Memory B cell (primary cell): ENCODE measurements around the gene PRKCA.

Source experiments
- ATAC-seq: fragments of 150-1000 bp; cut with Tn5 transposase; 2 replicates; pipeline ENCODE4 v1.10.0; 2021; ENCODE audit warnings: low read depth, mild to moderate bottlenecking, moderate library complexity
- DNase-seq, 2 donors: peaks; one replicate each; pipeline ENCODE4 v3.0.0; 2022; ENCODE audit warnings: low spot score in 2 of 2
- H3K27ac Mint-ChIP-seq: one replicate; pipeline ENCODE4 v1.8.0; 2022; ENCODE audit warnings: mild to moderate bottlenecking, moderate library complexity, mixed read lengths
- H3K27me3 Mint-ChIP-seq: one replicate; pipeline ENCODE4 v1.8.0; 2022; ENCODE audit warnings: mixed read lengths
- H3K36me3 Mint-ChIP-seq: one replicate; pipeline ENCODE4 v1.8.0; 2022; ENCODE audit warnings: mild to moderate bottlenecking, mixed read lengths
- H3K4me1 Mint-ChIP-seq: one replicate; pipeline ENCODE4 v1.8.0; 2022; ENCODE audit warnings: mixed read lengths
- H3K4me3 Mint-ChIP-seq: one replicate; pipeline ENCODE4 v1.8.0; 2022; ENCODE audit warnings: mild to moderate bottlenecking, moderate library complexity, mixed read lengths
- H3K9me3 Mint-ChIP-seq: one replicate; pipeline ENCODE4 v1.8.0; 2022; ENCODE audit warnings: mixed read lengths

PRKCA gene

GRCh38 chr17:66437476-66438026, 135.1 kb downstream of the PRKCA start:
- peaks cover 2% of the 10 kb centered on the region for H3K9me3 Mint-ChIP-seq
- H3K27me3 Mint-ChIP-seq: no peaks in the 10 kb centered on the region
- no peaks in the 10 kb centered on the region for H3K36me3 Mint-ChIP-seq
- no peak overlapping the region for H3K4me3 Mint-ChIP-seq
- peaks cover 6% of the 10 kb centered on the region for H3K4me1 Mint-ChIP-seq
- no peak for DNase-seq
- no peak overlapping the region for H3K27ac Mint-ChIP-seq
- ATAC-seq: no peak

GRCh38 chr17:66438101-66438500, 135.7 kb downstream of the PRKCA start:
- H3K9me3 Mint-ChIP-seq: peaks cover 2% of the 10 kb centered on the region
- H3K36me3 Mint-ChIP-seq: no peaks in the 10 kb centered on the region
- no peaks in the 10 kb centered on the region for H3K27me3 Mint-ChIP-seq
- H3K4me3 Mint-ChIP-seq: no peak overlapping the region
- DNase-seq (no peak), ATAC-seq (no peak)
- no peak overlapping the region for H3K27ac Mint-ChIP-seq
- peaks cover 10% of the 10 kb centered on the region for H3K4me1 Mint-ChIP-seq

- H3K9me3 Mint-ChIP-seq: peaks cover 2% of the 10 kb centered on the region
- H3K27ac Mint-ChIP-seq: peak overlapping the region; percentile 80
- peaks cover 11% of the 10 kb centered on the region for H3K4me1 Mint-ChIP-seq
- DNase-seq (no peak), ATAC-seq (peak; percentile 80)
- peak overlapping the region; percentile 28 for H3K4me3 Mint-ChIP-seq
- H3K27me3 Mint-ChIP-seq: peaks cover 2% of the 10 kb centered on the region
- H3K36me3 Mint-ChIP-seq: no peaks in the 10 kb centered on the region
Observed at GRCh38 chr17:66441101-66441661, 138.8 kb downstream of the PRKCA start.

DNA sequence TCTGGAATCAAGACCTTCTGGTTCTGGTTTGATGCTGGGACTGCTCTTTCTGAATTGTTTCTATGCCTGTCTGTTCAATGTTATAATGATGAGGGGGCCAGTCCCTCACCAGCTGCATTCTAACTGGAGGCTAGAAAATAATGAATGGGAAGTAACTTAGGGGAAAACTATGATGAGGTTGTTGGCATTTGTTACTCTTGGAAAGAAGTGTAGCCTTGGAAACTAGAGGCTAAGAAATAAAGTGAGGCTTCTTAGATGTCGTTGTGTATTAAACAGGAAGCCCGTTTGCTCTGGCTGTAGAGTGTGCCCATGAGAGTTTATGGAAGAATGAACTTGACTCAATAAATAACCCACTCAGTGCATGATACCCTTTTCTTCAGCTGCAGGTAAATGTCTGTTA, 140.8 kb downstream of the PRKCA start:
- no peaks in the 10 kb centered on the region for H3K36me3 Mint-ChIP-seq
- H3K4me3 Mint-ChIP-seq: no peak overlapping the region
- ATAC-seq (no peak), DNase-seq (no peak)
- peaks cover 5% of the 10 kb centered on the region for H3K27me3 Mint-ChIP-seq
- H3K9me3 Mint-ChIP-seq: peaks cover 2% of the 10 kb centered on the region
- H3K4me1 Mint-ChIP-seq: peaks cover 11% of the 10 kb centered on the region
- H3K27ac Mint-ChIP-seq: no peak overlapping the region

DNA sequence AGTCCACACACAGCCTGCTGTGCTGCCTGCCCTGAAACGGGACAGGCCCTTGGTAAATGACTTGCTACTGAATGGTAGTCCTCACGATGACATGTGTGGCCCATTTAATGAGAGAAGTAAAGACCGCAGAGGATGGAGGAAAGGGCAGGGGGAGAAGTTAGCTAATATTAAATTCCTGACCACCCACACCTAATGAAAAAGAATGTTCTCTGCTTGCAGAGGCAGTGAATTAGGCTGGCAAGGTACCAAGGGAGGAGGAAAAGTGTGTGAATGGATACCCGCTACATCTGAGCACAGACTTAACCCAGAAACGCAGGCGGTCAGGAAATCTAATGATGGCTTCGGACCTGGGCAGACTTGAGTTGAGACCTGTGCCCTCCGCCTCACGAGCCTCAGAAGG, 141.2 kb downstream of the PRKCA start:
- ATAC-seq: no peak
- H3K36me3 Mint-ChIP-seq: no peaks in the 10 kb centered on the region
- no peak overlapping the region for H3K4me3 Mint-ChIP-seq
- H3K27ac Mint-ChIP-seq: no peak overlapping the region
- DNase-seq: no peak
- H3K27me3 Mint-ChIP-seq: peaks cover 5% of the 10 kb centered on the region
- H3K4me1 Mint-ChIP-seq: peaks cover 11% of the 10 kb centered on the region
- no peaks in the 10 kb centered on the region for H3K9me3 Mint-ChIP-seq

- DNase-seq: no peak
- Mint-ChIP-seq H3K27ac (no peak overlapping the region), H3K9me3 (no peaks in the 10 kb centered on the region), H3K36me3 (no peaks in the 10 kb centered on the region), H3K27me3 (peaks cover 5% of the 10 kb centered on the region), H3K4me3 (no peak overlapping the region), H3K4me1 (peaks cover 11% of the 10 kb centered on the region)
- ATAC-seq: no peak
Observed at GRCh38 chr17:66444031-66444430, 141.6 kb downstream of the PRKCA start.

DNA sequence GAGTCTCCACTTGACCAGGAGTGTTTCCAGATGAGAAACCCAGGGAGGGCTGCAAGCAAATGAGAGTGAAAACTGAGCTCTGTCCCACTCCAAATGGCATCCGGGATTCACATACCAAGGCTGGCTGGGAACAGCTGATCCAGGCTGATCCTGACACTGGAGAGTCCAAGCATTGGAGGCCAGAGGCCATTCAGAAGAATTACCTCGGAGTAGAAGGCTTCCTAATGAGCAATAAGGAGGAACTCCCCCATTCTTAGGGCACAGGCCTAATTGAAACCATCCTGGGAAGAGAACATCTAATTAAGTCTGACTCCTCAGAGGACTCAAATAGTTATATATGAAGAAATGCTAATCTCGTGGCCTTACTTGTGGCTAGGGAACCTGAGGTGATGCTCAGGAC, 142.8 kb downstream of the PRKCA start:
- peaks cover 11% of the 10 kb centered on the region for H3K4me1 Mint-ChIP-seq
- DNase-seq (no peak), ATAC-seq (no peak)
- H3K27ac Mint-ChIP-seq: no peak overlapping the region
- H3K27me3 Mint-ChIP-seq: peaks cover 6% of the 10 kb centered on the region
- no peaks in the 10 kb centered on the region for H3K36me3 Mint-ChIP-seq
- no peaks in the 10 kb centered on the region for H3K9me3 Mint-ChIP-seq
- no peak overlapping the region for H3K4me3 Mint-ChIP-seq

GRCh38 chr17:66446419-66446818, 144.0 kb downstream of the PRKCA start:
- Mint-ChIP-seq H3K4me1 (peaks cover 10% of the 10 kb centered on the region), H3K27ac (no peak overlapping the region), H3K36me3 (no peaks in the 10 kb centered on the region), H3K27me3 (peaks cover 6% of the 10 kb centered on the region), H3K4me3 (no peak overlapping the region), H3K9me3 (no peaks in the 10 kb centered on the region)
- DNase-seq: no peak
- no peak for ATAC-seq

DNA sequence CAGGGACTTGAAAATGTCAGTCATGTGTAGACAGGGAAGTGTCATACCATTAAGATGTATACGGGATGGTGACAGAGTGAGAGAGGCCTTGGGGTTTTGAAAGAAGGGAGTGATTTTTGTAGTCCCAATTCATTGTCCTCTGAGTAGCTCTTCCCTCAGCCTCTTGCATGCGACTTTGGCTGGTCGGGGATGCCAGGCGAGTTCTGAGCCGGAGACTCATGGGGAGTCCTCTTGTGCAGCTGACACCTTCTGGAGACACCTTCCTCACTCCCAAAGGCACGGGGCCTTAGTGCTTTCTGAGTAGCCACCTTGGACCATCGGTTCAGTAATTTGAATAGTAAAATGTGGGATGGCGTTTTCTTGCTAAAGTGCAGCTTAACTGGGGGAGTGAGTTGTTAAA, 144.7 kb downstream of the PRKCA start:
- Mint-ChIP-seq H3K9me3 (no peaks in the 10 kb centered on the region), H3K27ac (no peak overlapping the region), H3K36me3 (no peaks in the 10 kb centered on the region), H3K27me3 (peaks cover 6% of the 10 kb centered on the region), H3K4me3 (no peak overlapping the region), H3K4me1 (peaks cover 9% of the 10 kb centered on the region)
- DNase-seq (no peak), ATAC-seq (no peak)

- peaks cover 6% of the 10 kb centered on the region for H3K27me3 Mint-ChIP-seq
- H3K4me3 Mint-ChIP-seq: no peak overlapping the region
- ATAC-seq (no peak), DNase-seq (no peak)
- H3K27ac Mint-ChIP-seq: no peak overlapping the region
- H3K4me1 Mint-ChIP-seq: peaks cover under 1% of the 10 kb centered on the region
- H3K9me3 Mint-ChIP-seq: no peaks in the 10 kb centered on the region
- H3K36me3 Mint-ChIP-seq: no peaks in the 10 kb centered on the region
Observed at GRCh38 chr17:66448026-66448639, 145.7 kb downstream of the PRKCA start.

GRCh38 chr17:66449418-66449977, 147.1 kb downstream of the PRKCA start:
- H3K27ac Mint-ChIP-seq: no peak overlapping the region
- no peak overlapping the region for H3K4me3 Mint-ChIP-seq
- ATAC-seq (no peak), DNase-seq (no peak)
- H3K36me3 Mint-ChIP-seq: no peaks in the 10 kb centered on the region
- H3K4me1 Mint-ChIP-seq: no peaks in the 10 kb centered on the region
- H3K9me3 Mint-ChIP-seq: peaks cover 1% of the 10 kb centered on the region
- H3K27me3 Mint-ChIP-seq: peaks cover 6% of the 10 kb centered on the region

GRCh38 chr17:66450008-66450851, 147.8 kb downstream of the PRKCA start:
- H3K27ac Mint-ChIP-seq: no peak overlapping the region
- DNase-seq: no peak

DNA sequence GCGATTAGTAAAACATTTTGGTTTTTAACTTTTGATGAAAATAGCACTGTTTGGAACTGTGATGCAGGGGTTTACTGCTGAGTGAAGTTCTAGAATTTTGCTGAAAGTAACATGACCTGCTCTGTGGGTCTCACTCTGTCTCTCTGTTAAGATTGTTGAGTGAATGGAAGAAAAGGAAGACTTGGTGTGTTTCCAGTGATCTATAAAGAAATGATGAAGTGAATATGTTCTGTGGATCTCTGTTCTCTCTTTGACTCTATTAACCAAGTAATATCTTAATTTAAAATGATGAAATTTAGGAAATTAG, 148.4 kb downstream of the PRKCA start:
- ATAC-seq: no peak
- H3K9me3 Mint-ChIP-seq: peaks cover 1% of the 10 kb centered on the region
- no peaks in the 10 kb centered on the region for H3K36me3 Mint-ChIP-seq
- peaks cover 6% of the 10 kb centered on the region for H3K27me3 Mint-ChIP-seq
- H3K27ac Mint-ChIP-seq: no peak overlapping the region
- DNase-seq: no peak
- H3K4me3 Mint-ChIP-seq: no peak overlapping the region
- H3K4me1 Mint-ChIP-seq: no peaks in the 10 kb centered on the region

More at GRCh38 chr17:66450008-66450851, 147.8 kb downstream of the PRKCA start:
- no peak for ATAC-seq
- Mint-ChIP-seq H3K36me3 (no peaks in the 10 kb centered on the region), H3K9me3 (peaks cover 1% of the 10 kb centered on the region), H3K27me3 (peaks cover 6% of the 10 kb centered on the region), H3K4me3 (no peak overlapping the region), H3K4me1 (no peaks in the 10 kb centered on the region)
